ENCODE data around the gene KRT33B. TPM values are rescaled to one million over a fixed set of nuclear protein-coding genes. Genes with fewer than 3 reads are reported as not detected.

The KRT33B gene
- total and polyA plus RNA-seq, 10 of the 15 experiments (the other 5 are each of a cell fraction or from before 2014, with no cell fraction given), result not detected

DNA sequence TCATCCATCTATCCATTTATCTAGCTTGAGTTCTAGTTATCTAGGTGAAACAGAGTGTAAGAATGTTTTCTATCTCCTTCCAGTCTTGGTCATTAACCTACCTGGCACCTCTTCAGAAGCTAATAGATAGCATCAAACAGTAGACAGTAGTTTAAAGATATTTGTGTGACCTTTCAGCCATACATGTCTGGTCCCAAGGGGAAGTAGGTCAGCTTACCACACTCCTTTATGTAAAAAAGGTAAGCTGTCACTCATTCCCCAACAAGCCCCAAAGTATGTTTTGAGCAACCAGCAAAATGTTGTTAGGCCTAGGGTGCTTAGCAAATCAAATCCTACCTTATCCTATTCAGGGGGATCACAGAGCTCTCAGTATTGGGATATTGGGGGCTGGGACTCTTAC lies 3.5 kb downstream of the KRT33B start:
- ChIA-PET SMC1A (ENCODE audit: uncharacterized antibody, unreplicated experiment) (no interaction called here), POLR2A (no interaction called here), CTCF (no interaction called here), RAD21 (ENCODE audit: unreplicated experiment) (no interaction called here)
- Histone ChIP-seq H4K20me1 (ENCODE audit: control insufficient read depth, insufficient read depth) (no peaks in the 10 kb centered on the region), H3K4me3 (no peak overlapping the region), H3K27me3 (replicated peaks in 1 of 2; ENCODE audit: control insufficient read depth in 2 of 2, insufficient read depth in 2 of 2, low read length in 1 of 2) (peaks cover 0 to 2% of the 10 kb centered on the region in 2 experiments; a peak in 1 of 4 replicates), H3K79me2 (ENCODE audit: control insufficient read depth, insufficient read depth, low read length) (no peaks in the 10 kb centered on the region), H3K4me1 (ENCODE audit: control insufficient read depth, insufficient read depth, low read length) (no peaks in the 10 kb centered on the region), H3K4me2 (ENCODE audit: control insufficient read depth, insufficient read depth) (no peak overlapping the region), H3K36me3 (ENCODE audit: control insufficient read depth in 2 of 2, insufficient read depth in 2 of 2, low read length in 1 of 2) (no peaks in the 10 kb centered on the region), H3K9ac (ENCODE audit: control insufficient read depth, insufficient read depth, low read length) (no peak overlapping the region), H3K27ac (ENCODE audit: control insufficient read depth, insufficient read depth) (no peak overlapping the region), H3K9me3 (replicated peaks; ENCODE audit: control insufficient read depth, insufficient read depth, low read length) (no peaks in the 10 kb centered on the region), H2AFZ (ENCODE audit: control insufficient read depth, low read depth, low read length) (no peak overlapping the region)
- no peak for TF ChIP-seq NBN (IDR thresholded peaks at IDR 0.05)
- no peak for TF ChIP-seq JUNB (IDR thresholded peaks at IDR 0.05)
- in situ Hi-C loops (cut with MboI), result no loop called here
- no TSS peak for BruUV-seq (replicated peaks)
- DNase-seq (ENCODE audit: low read depth, low spot score) (no peak), FAIRE-seq (no peak), ATAC-seq (no peak)
- intact Hi-C loops (cut with micrococcal nuclease; ENCODE audit: unreplicated experiment), result no loop called here

DNA sequence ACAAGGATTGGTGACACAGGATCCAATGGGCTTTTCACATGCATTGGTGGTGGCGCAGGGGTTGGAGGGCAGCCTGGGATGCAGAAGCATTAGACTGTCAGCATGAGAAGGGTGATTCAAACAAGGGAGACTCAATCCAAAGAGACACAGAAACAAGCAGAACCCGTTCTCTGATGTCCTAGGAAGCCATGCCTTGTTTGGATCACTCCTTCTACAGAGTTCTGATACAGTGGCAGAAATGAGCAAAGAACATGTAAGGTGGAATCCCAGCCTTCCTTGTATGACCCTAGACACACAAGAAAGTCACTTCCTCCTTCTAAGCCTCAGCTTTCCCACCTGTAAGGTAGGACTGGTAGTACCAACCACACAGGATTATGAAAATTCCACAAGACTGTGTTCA lies 5.7 kb downstream of the KRT33B start:
- WGBS (ENCODE audit: insufficient coverage, insufficient replicate concordance, low lambda C conversion rate, missing lambda C conversion rate), result 45% methylated on average over 2 of the region's 2 CpGs
- in situ Hi-C loops (cut with MboI), result no loop called here

More for the DNA sequence above, 5.7 kb downstream of the KRT33B start:
- H3K27ac ChIP-seq (ENCODE audit: control insufficient read depth, insufficient read depth), result no peak overlapping the region
- SMC1A ChIA-PET (ENCODE audit: uncharacterized antibody, unreplicated experiment), result no interaction called here
- no peaks in the 10 kb centered on the region for H3K4me1 ChIP-seq (ENCODE audit: control insufficient read depth, insufficient read depth, low read length)
- CTCF ChIA-PET, result no interaction called here
- H3K36me3 ChIP-seq (ENCODE audit: control insufficient read depth in 2 of 2, insufficient read depth in 2 of 2, low read length in 1 of 2), result no peaks in the 10 kb centered on the region
- RAD21 ChIA-PET (ENCODE audit: unreplicated experiment), result no interaction called here
- peaks cover 0 to 2% of the 10 kb centered on the region in 2 experiments; a peak in 1 of 4 replicates for H3K27me3 ChIP-seq (replicated peaks in 1 of 2; ENCODE audit: control insufficient read depth in 2 of 2, insufficient read depth in 2 of 2, low read length in 1 of 2)
- no peak overlapping the region for H3K4me2 ChIP-seq (ENCODE audit: control insufficient read depth, insufficient read depth)
- intact Hi-C loops (cut with micrococcal nuclease; ENCODE audit: unreplicated experiment), result no loop called here
- no peaks in the 10 kb centered on the region for H4K20me1 ChIP-seq (ENCODE audit: control insufficient read depth, insufficient read depth)
- H3K9me3 ChIP-seq (replicated peaks; ENCODE audit: control insufficient read depth, insufficient read depth, low read length), result no peaks in the 10 kb centered on the region
- ATAC-seq (no peak), FAIRE-seq (no peak), DNase-seq (ENCODE audit: low read depth, low spot score) (no peak)
- no peak overlapping the region for H3K9ac ChIP-seq (ENCODE audit: control insufficient read depth, insufficient read depth, low read length)
- H2AFZ ChIP-seq (ENCODE audit: control insufficient read depth, low read depth, low read length), result no peak overlapping the region
- TF ChIP-seq NFXL1 (IDR thresholded peaks at IDR 0.05; ENCODE audit: borderline replicate concordance) (no peak), JUND (IDR thresholded peaks at IDR 0.05; ENCODE audit: low read depth, low read length) (no peak), PAX8 (IDR thresholded peaks at IDR 0.05) (no peak), ZZZ3 (IDR thresholded peaks at IDR 0.05; ENCODE audit: control insufficient read depth, insufficient read length, low read depth) (no peak), SREBF1 (IDR thresholded peaks at IDR 0.05; ENCODE audit: low read length) (no peak), BRCA1 (IDR thresholded peaks at IDR 0.05; ENCODE audit: low read depth, low read length) (no peak), IKZF1 (conservative IDR thresholded peaks at IDR 0.05) (no peak)
- TF ChIP-seq, protein P1, sequence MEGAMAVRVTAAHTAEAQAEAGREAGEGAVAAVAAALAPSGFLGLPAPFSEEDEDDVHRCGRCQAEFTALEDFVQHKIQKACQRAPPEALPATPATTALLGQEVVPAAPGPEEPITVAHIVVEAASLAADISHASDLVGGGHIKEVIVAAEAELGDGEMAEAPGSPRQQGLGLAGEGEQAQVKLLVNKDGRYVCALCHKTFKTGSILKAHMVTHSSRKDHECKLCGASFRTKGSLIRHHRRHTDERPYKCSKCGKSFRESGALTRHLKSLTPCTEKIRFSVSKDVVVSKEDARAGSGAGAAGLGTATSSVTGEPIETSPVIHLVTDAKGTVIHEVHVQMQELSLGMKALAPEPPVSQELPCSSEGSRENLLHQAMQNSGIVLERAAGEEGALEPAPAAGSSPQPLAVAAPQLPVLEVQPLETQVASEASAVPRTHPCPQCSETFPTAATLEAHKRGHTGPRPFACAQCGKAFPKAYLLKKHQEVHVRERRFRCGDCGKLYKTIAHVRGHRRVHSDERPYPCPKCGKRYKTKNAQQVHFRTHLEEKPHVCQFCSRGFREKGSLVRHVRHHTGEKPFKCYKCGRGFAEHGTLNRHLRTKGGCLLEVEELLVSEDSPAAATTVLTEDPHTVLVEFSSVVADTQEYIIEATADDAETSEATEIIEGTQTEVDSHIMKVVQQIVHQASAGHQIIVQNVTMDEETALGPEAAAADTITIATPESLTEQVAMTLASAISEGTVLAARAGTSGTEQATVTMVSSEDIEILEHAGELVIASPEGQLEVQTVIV (IDR thresholded peaks at IDR 0.05; ENCODE audit: borderline replicate concordance, partially characterized antibody), result no peak
- TF ChIP-seq, protein P2, sequence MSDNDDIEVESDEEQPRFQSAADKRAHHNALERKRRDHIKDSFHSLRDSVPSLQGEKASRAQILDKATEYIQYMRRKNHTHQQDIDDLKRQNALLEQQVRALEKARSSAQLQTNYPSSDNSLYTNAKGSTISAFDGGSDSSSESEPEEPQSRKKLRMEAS (IDR thresholded peaks at IDR 0.05; ENCODE audit: low read depth, low read length), result no peak
- TF ChIP-seq, protein P3, sequence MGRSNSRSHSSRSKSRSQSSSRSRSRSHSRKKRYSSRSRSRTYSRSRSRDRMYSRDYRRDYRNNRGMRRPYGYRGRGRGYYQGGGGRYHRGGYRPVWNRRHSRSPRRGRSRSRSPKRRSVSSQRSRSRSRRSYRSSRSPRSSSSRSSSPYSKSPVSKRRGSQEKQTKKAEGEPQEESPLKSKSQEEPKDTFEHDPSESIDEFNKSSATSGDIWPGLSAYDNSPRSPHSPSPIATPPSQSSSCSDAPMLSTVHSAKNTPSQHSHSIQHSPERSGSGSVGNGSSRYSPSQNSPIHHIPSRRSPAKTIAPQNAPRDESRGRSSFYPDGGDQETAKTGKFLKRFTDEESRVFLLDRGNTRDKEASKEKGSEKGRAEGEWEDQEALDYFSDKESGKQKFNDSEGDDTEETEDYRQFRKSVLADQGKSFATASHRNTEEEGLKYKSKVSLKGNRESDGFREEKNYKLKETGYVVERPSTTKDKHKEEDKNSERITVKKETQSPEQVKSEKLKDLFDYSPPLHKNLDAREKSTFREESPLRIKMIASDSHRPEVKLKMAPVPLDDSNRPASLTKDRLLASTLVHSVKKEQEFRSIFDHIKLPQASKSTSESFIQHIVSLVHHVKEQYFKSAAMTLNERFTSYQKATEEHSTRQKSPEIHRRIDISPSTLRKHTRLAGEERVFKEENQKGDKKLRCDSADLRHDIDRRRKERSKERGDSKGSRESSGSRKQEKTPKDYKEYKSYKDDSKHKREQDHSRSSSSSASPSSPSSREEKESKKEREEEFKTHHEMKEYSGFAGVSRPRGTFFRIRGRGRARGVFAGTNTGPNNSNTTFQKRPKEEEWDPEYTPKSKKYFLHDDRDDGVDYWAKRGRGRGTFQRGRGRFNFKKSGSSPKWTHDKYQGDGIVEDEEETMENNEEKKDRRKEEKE (IDR thresholded peaks at IDR 0.05), result no peak
- H3K79me2 ChIP-seq (ENCODE audit: control insufficient read depth, insufficient read depth, low read length), result no peaks in the 10 kb centered on the region
- no TSS peak for BruUV-seq (replicated peaks)
- POLR2A ChIA-PET, result no interaction called here
- H3K4me3 ChIP-seq, result no peak overlapping the region

Measured in GM12878 (cell line).